LNCAP (cell line): Measurements from ENCODE around the gene CXCR6.

Experiments used
- CTCF ChIP-seq: fragments of 450-650 bp; IDR thresholded peaks from 2 replicates; pipeline ENCODE4 v1.5.1; 2017; ENCODE audit warnings: mild to moderate bottlenecking

The CXCR6 gene

GRCh38 chr3:45993421-45994027, 50.3 kb downstream of the CXCR6 start:
- TF ChIP-seq CTCF = no peak

- no peak for TF ChIP-seq CTCF
These were observed 51.4 kb downstream of the CXCR6 start for GRCh38 chr3:45994419-45995235.

- no peak for TF ChIP-seq CTCF
These were observed 52.2 kb downstream of the CXCR6 start, which contains the start of gene FYCO1 for GRCh38 chr3:45995236-45996192. FYCO1 (minus strand) TSS chr3:45995824; CDS start chr3:45984910, 10,914 bp downstream.

GRCh38 chr3:45997942-45998341, 54.7 kb downstream of the CXCR6 start:
- no peak for TF ChIP-seq CTCF
